SJSA1 (cell line): ENCODE data around the gene SLC17A7. TPM values are rescaled to one million over a fixed set of nuclear protein-coding genes. Genes with fewer than 3 reads are reported as not detected.

Source experiments
- DNase-seq, 2 experiments: peaks; one replicate each; pipeline ENCODE4 v3.0.0-alpha.2; 2015 to 2020; ENCODE audit warnings: low spot score in 2 of 2, low read depth in 1 of 2
- H3K27ac ChIP-seq: fragments of 250-450 bp; sonication (Bioruptor Pico); 2 replicates; pipeline ENCODE4 v1.5.1; 2020; ENCODE audit warnings: mild to moderate bottlenecking, moderate library complexity
- H3K27me3 ChIP-seq: fragments of 250-450 bp; sonication (Bioruptor Pico); replicated peaks from 2 replicates; pipeline ENCODE4 v1.5.1; 2020; ENCODE audit warnings: mild to moderate bottlenecking, moderate library complexity
- H3K36me3 ChIP-seq: fragments of 250-450 bp; sonication (Bioruptor Pico); 2 replicates; pipeline ENCODE4 v1.5.1; 2020; ENCODE audit warnings: mild to moderate bottlenecking
- H3K4me1 ChIP-seq: fragments of 250-450 bp; sonication (Bioruptor Pico); replicated peaks from 2 replicates; pipeline ENCODE4 v1.6.1; 2021; ENCODE audit warnings: mild to moderate bottlenecking
- H3K4me3 ChIP-seq: fragments of 250-450 bp; sonication (Bioruptor Pico); 2 replicates; pipeline ENCODE4 v1.5.1; 2020; ENCODE audit warnings: mild to moderate bottlenecking
- H3K9me3 ChIP-seq: fragments of 250-450 bp; sonication (Bioruptor Pico); replicated peaks from 2 replicates; pipeline ENCODE4 v1.5.1; 2020; ENCODE audit warnings: mild to moderate bottlenecking
- total RNA-seq: library from RNA; depleted of rRNA; stranded (reverse); fragments of >200 nt; shearing (Covaris generic); gene quantifications from 2 replicates; pipeline ENCODE4 v1.2.3, GENCODE V29; 2014

Gene SLC17A7
- total RNA-seq, 1 experiment from 2014 or later, result not detected

DNA sequence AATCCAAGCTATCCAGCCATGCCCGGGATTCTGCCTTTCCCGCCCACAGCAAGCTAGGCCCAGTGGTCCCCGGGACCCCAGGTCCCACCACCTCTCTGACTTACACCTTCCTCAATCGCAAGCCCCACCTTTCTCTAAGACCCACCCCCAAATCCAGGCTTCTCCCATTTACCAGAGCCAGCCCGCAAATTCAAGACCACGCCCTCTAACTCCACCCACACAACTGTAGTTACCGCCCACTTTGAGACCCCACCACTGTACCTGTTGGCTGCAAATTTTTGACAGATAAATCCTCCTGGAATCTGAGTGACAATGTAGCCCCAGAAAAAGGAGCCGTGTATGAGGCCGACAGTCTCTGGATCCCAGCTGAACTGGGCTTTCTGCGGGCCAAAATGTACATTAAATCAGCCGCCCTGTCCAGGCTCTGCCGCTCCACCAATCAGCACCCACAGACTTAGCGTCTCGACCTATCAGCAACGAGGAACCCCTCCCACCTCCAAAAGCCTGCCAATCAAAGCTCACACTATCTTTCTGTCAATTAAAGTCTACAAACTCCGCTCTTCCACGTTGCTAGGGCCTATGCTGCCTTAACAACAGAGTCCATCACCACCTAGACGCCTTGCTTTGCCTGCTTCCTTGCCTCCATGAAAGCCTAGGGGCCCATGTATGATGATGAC is 6.3 kb downstream of the SLC17A7 start:
- Histone ChIP-seq H3K27ac (no peak overlapping the region), H3K27me3 (peaks cover 82% of the 10 kb centered on the region), H3K4me1 (no peaks in the 10 kb centered on the region), H3K36me3 (no peaks in the 10 kb centered on the region), H3K4me3 (no peak overlapping the region), H3K9me3 (peaks cover 3% of the 10 kb centered on the region; the same call in 1 of the 2 replicates)
- DNase-seq, result no peak

GRCh38 chr19:49433240-49433901 is 8.0 kb downstream of the SLC17A7 start:
- H3K9me3 ChIP-seq, result peaks cover 3% of the 10 kb centered on the region; the same call in 1 of the 2 replicates
- no peaks in the 10 kb centered on the region for H3K36me3 ChIP-seq
- no peak overlapping the region for H3K4me3 ChIP-seq
- DNase-seq, result no peak
- no peak overlapping the region for H3K27ac ChIP-seq
- peaks cover 80% of the 10 kb centered on the region for H3K27me3 ChIP-seq
- H3K4me1 ChIP-seq, result no peaks in the 10 kb centered on the region; the same call in 1 of the 2 replicates

DNA sequence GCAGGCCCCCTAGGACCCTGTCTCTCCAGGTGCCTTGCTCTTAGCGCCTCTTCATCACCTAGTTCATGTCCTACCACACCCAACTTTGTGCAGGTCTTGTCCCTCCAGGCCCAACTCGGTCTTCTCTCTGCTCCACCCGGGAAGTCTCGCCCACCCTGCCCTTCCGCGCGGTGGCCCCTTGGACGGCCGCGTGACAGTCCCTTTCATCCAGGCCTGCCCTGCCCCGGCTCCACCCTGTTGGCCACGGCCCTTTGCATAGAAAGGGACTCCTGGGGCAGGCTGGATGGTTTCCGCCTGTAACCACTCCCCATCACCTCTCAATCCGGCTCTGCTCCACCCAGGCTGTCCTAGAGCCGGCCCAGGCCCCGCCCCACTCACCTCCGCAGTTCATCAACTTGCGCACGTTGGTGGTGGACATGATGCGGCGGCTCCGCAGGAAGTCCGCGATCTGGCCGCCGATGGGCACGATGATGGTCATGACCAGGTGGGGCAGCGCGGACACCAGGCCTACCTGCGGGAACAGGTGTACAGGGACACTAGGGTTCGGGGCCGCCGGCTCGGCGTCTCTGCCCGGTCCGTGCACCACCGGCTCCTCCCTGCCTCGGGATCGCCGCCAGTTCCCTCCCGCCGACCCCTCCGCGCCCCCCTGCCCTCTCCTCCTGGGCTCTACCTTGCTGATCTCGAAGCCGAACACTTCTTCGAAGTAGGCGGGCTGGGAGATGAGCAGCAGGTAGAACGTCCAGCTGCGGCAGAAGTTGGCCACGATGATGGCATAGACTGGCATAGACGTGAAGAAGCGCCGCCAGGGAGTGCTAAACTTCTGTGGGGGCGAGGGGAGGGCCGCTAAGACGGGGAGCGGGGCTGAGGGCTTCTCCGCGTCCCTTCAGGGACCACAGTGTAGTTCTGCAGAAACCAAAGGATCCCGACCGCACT is 8.9 kb downstream of the SLC17A7 start:
- no peaks in the 10 kb centered on the region for H3K36me3 ChIP-seq

DNA sequence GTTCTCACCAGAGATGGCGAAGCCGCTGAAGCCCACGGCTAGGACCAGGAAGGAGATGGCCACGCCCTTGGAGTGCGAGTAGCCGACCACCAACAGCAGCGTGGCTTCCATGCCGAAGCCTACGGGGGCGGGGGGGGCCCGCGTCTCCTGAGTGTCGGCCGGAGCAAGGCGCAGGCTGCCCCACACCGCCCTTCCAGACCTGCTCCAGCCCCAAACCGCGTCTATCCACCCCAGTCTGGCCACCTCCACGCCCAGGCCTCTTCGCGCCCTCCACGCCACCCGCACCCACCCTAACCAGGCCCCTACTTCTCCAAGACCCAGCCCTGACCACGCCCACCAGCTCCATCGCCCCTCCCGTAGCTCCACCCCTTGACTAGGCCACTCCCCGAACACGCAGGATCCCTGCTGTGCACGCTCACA is 10.0 kb downstream of the SLC17A7 start:
- H3K4me3 ChIP-seq, result no peak overlapping the region
- peaks cover 86% of the 10 kb centered on the region for H3K27me3 ChIP-seq
- no peaks in the 10 kb centered on the region for H3K36me3 ChIP-seq
- no peaks in the 10 kb centered on the region; the same call in 1 of the 2 replicates for H3K4me1 ChIP-seq
- no peak for DNase-seq
- no peak overlapping the region for H3K27ac ChIP-seq
- peaks cover 3% of the 10 kb centered on the region; the same call in 1 of the 2 replicates for H3K9me3 ChIP-seq

More for the DNA sequence above, 8.9 kb downstream of the SLC17A7 start:
- Histone ChIP-seq H3K27ac (no peak overlapping the region), H3K27me3 (peaks cover 83% of the 10 kb centered on the region), H3K4me1 (no peaks in the 10 kb centered on the region; the same call in 1 of the 2 replicates), H3K9me3 (peaks cover 3% of the 10 kb centered on the region; the same call in 1 of the 2 replicates), H3K4me3 (no peak overlapping the region)
- no peak for DNase-seq

DNA sequence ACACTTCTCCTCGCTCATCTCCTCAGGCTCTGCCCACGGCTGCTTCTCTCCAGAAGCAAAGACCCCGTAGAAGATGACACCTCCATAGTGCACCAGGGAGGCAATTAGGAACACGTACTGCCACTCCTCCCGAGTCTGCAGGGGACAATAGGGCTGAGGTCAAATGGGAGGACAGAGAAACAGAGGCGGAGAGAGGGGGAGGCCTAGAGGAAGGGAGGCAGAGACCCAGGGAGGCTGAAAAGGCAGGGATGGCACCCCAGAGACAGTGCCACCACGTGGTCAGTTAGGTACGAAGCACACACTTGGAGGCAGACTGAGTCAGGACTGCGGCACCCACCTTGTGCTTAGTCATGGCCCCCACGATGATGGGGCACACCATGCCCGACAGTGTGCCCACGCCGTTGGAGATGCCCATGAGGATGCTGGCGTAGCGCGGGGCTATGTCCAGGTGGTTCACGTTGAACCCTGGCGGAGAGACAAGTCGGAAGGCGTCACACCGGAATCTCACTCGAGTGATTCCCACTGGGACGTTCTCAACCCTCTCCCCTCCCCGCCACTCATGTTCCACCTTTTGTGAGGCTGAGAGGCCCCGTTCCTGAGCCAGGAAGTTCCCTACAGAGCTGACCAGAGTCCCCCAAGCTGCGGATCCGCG is 10.5 kb downstream of the SLC17A7 start:
- Histone ChIP-seq H3K36me3 (no peaks in the 10 kb centered on the region), H3K27ac (no peak overlapping the region), H3K27me3 (peaks cover 86% of the 10 kb centered on the region), H3K4me1 (peaks cover 4% of the 10 kb centered on the region), H3K9me3 (no peaks in the 10 kb centered on the region; the same call in 1 of the 2 replicates), H3K4me3 (no peak overlapping the region)
- DNase-seq, result no peak

DNA sequence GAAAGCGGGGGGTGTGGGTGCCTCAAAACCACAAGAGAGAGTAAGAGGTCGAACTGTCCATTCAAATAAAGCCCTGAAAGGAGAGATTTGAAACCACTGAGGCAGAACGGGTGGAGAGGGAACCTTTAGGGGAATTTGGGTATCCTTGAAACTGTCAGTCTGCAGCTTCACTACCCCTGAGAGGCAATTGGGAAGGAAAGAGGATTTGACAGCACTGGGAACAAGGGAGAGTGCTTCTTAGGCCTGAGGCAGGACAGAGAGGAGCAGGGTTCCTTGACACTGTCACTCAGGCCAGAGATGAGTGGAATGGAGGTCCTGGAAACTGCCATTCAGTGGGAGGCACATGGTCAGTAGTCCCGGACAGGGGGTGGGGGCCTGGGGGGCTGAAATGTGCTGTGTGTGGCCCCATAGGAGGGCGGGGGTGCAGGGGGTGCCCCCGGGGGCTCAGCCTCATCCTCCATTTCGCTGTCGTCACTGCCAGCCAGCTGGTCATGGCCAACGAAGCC is 11.1 kb downstream of the SLC17A7 start:
- H3K27me3 ChIP-seq, result peaks cover 86% of the 10 kb centered on the region
- DNase-seq, result no peak

GRCh38 chr19:49428547-49429451 is 12.5 kb downstream of the SLC17A7 start:
- peaks cover 4% of the 10 kb centered on the region for H3K4me1 ChIP-seq
- no peak overlapping the region for H3K4me3 ChIP-seq
- H3K36me3 ChIP-seq, result no peaks in the 10 kb centered on the region
- no peak for DNase-seq
- no peak overlapping the region for H3K27ac ChIP-seq
- peaks cover 91% of the 10 kb centered on the region for H3K27me3 ChIP-seq
- peaks cover under 1% of the 10 kb centered on the region; the same call in 1 of the 2 replicates for H3K9me3 ChIP-seq

More for the DNA sequence above, 11.1 kb downstream of the SLC17A7 start:
- no peak overlapping the region for H3K27ac ChIP-seq
- peaks cover 4% of the 10 kb centered on the region for H3K4me1 ChIP-seq
- H3K36me3 ChIP-seq, result no peaks in the 10 kb centered on the region
- H3K4me3 ChIP-seq, result no peak overlapping the region
- no peaks in the 10 kb centered on the region; the same call in 1 of the 2 replicates for H3K9me3 ChIP-seq

- Histone ChIP-seq H3K36me3 (no peaks in the 10 kb centered on the region), H3K9me3 (peaks cover 2% of the 10 kb centered on the region; the same call in 1 of the 2 replicates), H3K4me1 (peaks cover 4% of the 10 kb centered on the region), H3K27ac (no peak overlapping the region), H3K27me3 (peaks cover 91% of the 10 kb centered on the region), H3K4me3 (no peak overlapping the region)
- no peak for DNase-seq
Observed at GRCh38 chr19:49427855-49428546, 13.3 kb downstream of the SLC17A7 start.

DNA sequence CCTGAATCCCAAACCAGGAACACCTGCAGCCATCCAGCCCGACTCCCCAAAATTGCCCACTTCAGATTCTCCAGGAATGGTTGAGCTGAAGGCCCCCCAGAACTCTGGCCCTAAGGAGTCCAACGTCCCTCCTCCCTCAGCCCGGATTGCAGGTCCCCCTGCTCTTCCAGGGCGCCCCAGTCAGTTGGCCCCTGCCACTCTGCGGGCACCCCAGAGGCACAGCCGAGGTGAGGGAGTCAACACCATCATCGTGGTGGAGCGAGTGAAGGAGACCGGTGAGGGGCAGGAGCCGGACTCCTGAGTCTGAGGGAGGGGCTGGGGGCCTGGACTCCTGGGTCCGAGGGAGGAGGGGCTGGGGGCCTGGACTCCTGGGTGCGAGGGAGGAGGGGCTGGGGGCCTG is 14.0 kb downstream of the SLC17A7 start:
- Histone ChIP-seq H3K27me3 (peaks cover 91% of the 10 kb centered on the region), H3K36me3 (no peaks in the 10 kb centered on the region), H3K27ac (no peak overlapping the region), H3K4me1 (peaks cover 9% of the 10 kb centered on the region), H3K4me3 (no peak overlapping the region), H3K9me3 (peaks cover 2% of the 10 kb centered on the region; the same call in 1 of the 2 replicates)
- no peak for DNase-seq

- peaks cover 15% of the 10 kb centered on the region for H3K4me1 ChIP-seq
- DNase-seq, result no peak
- H3K27me3 ChIP-seq, result peaks cover 89% of the 10 kb centered on the region
- peaks cover 2% of the 10 kb centered on the region; the same call in 1 of the 2 replicates for H3K9me3 ChIP-seq
- no peaks in the 10 kb centered on the region for H3K36me3 ChIP-seq
- no peak overlapping the region for H3K27ac ChIP-seq
- no peak overlapping the region for H3K4me3 ChIP-seq
Observed at GRCh38 chr19:49425922-49426592, 15.3 kb downstream of the SLC17A7 start.

DNA sequence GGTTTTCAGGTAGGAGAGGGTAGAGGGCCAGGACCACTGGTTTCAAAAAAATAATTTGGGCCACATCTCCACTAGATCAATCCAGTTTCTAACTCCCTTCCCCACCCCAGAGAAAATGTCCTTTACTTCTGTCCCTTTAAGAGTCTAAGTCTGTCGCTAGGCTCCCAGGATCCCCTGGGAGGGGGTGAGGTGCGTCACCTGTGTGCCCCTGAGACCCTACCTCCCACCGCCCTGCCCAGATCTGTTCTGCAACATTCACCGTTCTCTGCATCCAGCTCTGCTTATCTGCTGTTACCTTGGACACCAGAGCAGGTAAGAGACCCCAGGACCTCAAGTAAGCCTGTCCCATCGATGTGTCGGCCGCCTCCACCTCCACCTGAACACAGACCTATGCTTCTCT is 16.1 kb downstream of the SLC17A7 start, which contains the start of gene GFY:
TSS of gene GFY (plus strand) at position 211 of the 400 bp plus-strand sequence. CDS start 1,043 bp downstream, outside the sequence.
- Histone ChIP-seq H3K9me3 (peaks cover 2% of the 10 kb centered on the region; the same call in 1 of the 2 replicates), H3K4me3 (no peak within 1 kb of the TSS), H3K27me3 (peaks cover 93% of the 10 kb centered on the region), H3K36me3 (no peaks in the 10 kb centered on the region), H3K4me1 (peaks cover 16% of the 10 kb centered on the region), H3K27ac (no peak within 1 kb of the TSS)
- no peak for DNase-seq
